ENCODE measurements around the gene NSUN6.
"Not testable (repeated sequence)": the region's sequence is repeated elsewhere in the genome, so short reads cannot be mapped to it uniquely, and the experiment has no call there.

NSUN6 gene

GRCh38 chr10:18607503-18608378 lies 43.6 kb downstream of the NSUN6 start:
- H3K9me3 Mint-ChIP-seq = no peaks in the 10 kb centered on the region
- H3K4me3 Mint-ChIP-seq = no peak overlapping the region
- no peak overlapping the region for H3K27ac Mint-ChIP-seq
- peaks cover 19% of the 10 kb centered on the region for H3K36me3 Mint-ChIP-seq (ENCODE audit: low read depth)
- no peaks in the 10 kb centered on the region for H3K4me1 Mint-ChIP-seq (ENCODE audit: low read depth)
- H3K27me3 Mint-ChIP-seq (ENCODE audit: low read depth) = no peaks in the 10 kb centered on the region

GRCh38 chr10:18606051-18606695 lies 45.2 kb downstream of the NSUN6 start:
- Mint-ChIP-seq H3K4me3 (no peak overlapping the region), H3K9me3 (no peaks in the 10 kb centered on the region), H3K4me1 (ENCODE audit: low read depth) (no peaks in the 10 kb centered on the region), H3K27me3 (ENCODE audit: low read depth) (no peaks in the 10 kb centered on the region), H3K27ac (no peak overlapping the region), H3K36me3 (ENCODE audit: low read depth) (peaks cover 9% of the 10 kb centered on the region)

- H3K27me3 Mint-ChIP-seq (ENCODE audit: low read depth) = no peaks in the 10 kb centered on the region
- H3K9me3 Mint-ChIP-seq = no peaks in the 10 kb centered on the region
- no peak overlapping the region for H3K4me3 Mint-ChIP-seq
- H3K4me1 Mint-ChIP-seq (ENCODE audit: low read depth) = no peaks in the 10 kb centered on the region
- H3K27ac Mint-ChIP-seq = no peak overlapping the region
- peaks cover 6% of the 10 kb centered on the region for H3K36me3 Mint-ChIP-seq (ENCODE audit: low read depth)
Measured at GRCh38 chr10:18601321-18601720, 50.1 kb downstream of the NSUN6 start.

GRCh38 chr10:18599392-18599791 lies 52.0 kb downstream of the NSUN6 start:
- Mint-ChIP-seq H3K27me3 (ENCODE audit: low read depth) (no peaks in the 10 kb centered on the region), H3K27ac (no peak overlapping the region), H3K4me3 (no peak overlapping the region), H3K9me3 (no peaks in the 10 kb centered on the region), H3K36me3 (ENCODE audit: low read depth) (peaks cover 7% of the 10 kb centered on the region), H3K4me1 (ENCODE audit: low read depth) (no peaks in the 10 kb centered on the region)

GRCh38 chr10:18594574-18595156 lies 56.7 kb downstream of the NSUN6 start:
- Mint-ChIP-seq H3K27ac (no peak overlapping the region), H3K27me3 (ENCODE audit: low read depth) (no peaks in the 10 kb centered on the region), H3K36me3 (ENCODE audit: low read depth) (peaks cover 28% of the 10 kb centered on the region), H3K4me3 (no peak overlapping the region), H3K9me3 (peaks cover 12% of the 10 kb centered on the region), H3K4me1 (ENCODE audit: low read depth) (no peaks in the 10 kb centered on the region)

GRCh38 chr10:18591141-18591540 lies 60.2 kb downstream of the NSUN6 start:
- not testable (repeated sequence) for H3K27ac Mint-ChIP-seq; H3K4me1 Mint-ChIP-seq (ENCODE audit: low read depth); H3K4me3 Mint-ChIP-seq; H3K27me3 Mint-ChIP-seq (ENCODE audit: low read depth)
- Mint-ChIP-seq H3K36me3 (ENCODE audit: low read depth) (peaks cover 37% of the 10 kb centered on the region), H3K9me3 (peaks cover 16% of the 10 kb centered on the region)

GRCh38 chr10:18586637-18587036 lies 64.8 kb downstream of the NSUN6 start:
- Mint-ChIP-seq H3K9me3 (peaks cover 16% of the 10 kb centered on the region), H3K4me1 (ENCODE audit: low read depth) (peaks cover 23% of the 10 kb centered on the region), H3K36me3 (ENCODE audit: low read depth) (peaks cover 51% of the 10 kb centered on the region)
- H3K27ac Mint-ChIP-seq; H3K27me3 Mint-ChIP-seq (ENCODE audit: low read depth); H3K4me3 Mint-ChIP-seq: not testable (repeated sequence)

GRCh38 chr10:18583575-18584270 lies 67.7 kb downstream of the NSUN6 start:
- Mint-ChIP-seq H3K4me3 (no peak overlapping the region), H3K27ac (no peak overlapping the region), H3K4me1 (ENCODE audit: low read depth) (peaks cover 25% of the 10 kb centered on the region), H3K9me3 (peaks cover 6% of the 10 kb centered on the region), H3K27me3 (ENCODE audit: low read depth) (no peaks in the 10 kb centered on the region), H3K36me3 (ENCODE audit: low read depth) (peaks cover 49% of the 10 kb centered on the region)

- Mint-ChIP-seq H3K36me3 (ENCODE audit: low read depth) (peaks cover 53% of the 10 kb centered on the region), H3K4me3 (peak overlapping the region; percentile 22), H3K27me3 (ENCODE audit: low read depth) (no peaks in the 10 kb centered on the region), H3K9me3 (peaks cover 12% of the 10 kb centered on the region), H3K4me1 (ENCODE audit: low read depth) (peaks cover 29% of the 10 kb centered on the region), H3K27ac (peak overlapping the region; percentile 17)
Measured at GRCh38 chr10:18582803-18583202, 68.6 kb downstream of the NSUN6 start.

- H3K27me3 Mint-ChIP-seq (ENCODE audit: low read depth) = no peaks in the 10 kb centered on the region
- H3K36me3 Mint-ChIP-seq (ENCODE audit: low read depth) = peaks cover 46% of the 10 kb centered on the region
- no peak overlapping the region for H3K27ac Mint-ChIP-seq
- H3K9me3 Mint-ChIP-seq = peaks cover 33% of the 10 kb centered on the region
- peaks cover 19% of the 10 kb centered on the region for H3K4me1 Mint-ChIP-seq (ENCODE audit: low read depth)
- H3K4me3 Mint-ChIP-seq = no peak overlapping the region
Measured at GRCh38 chr10:18577823-18578685, 73.3 kb downstream of the NSUN6 start.

GRCh38 chr10:18576586-18576985 lies 74.8 kb downstream of the NSUN6 start:
- H3K36me3 Mint-ChIP-seq (ENCODE audit: low read depth) = peaks cover 37% of the 10 kb centered on the region
- H3K27me3 Mint-ChIP-seq (ENCODE audit: low read depth) = no peaks in the 10 kb centered on the region
- no peak overlapping the region for H3K4me3 Mint-ChIP-seq
- peaks cover 6% of the 10 kb centered on the region for H3K4me1 Mint-ChIP-seq (ENCODE audit: low read depth)
- no peak overlapping the region for H3K27ac Mint-ChIP-seq
- H3K9me3 Mint-ChIP-seq = peaks cover 33% of the 10 kb centered on the region

GRCh38 chr10:18572959-18573561 lies 78.3 kb downstream of the NSUN6 start:
- Mint-ChIP-seq H3K36me3 (ENCODE audit: low read depth) (peaks cover 16% of the 10 kb centered on the region), H3K4me1 (ENCODE audit: low read depth) (no peaks in the 10 kb centered on the region), H3K9me3 (peaks cover 21% of the 10 kb centered on the region), H3K27ac (no peak overlapping the region), H3K4me3 (no peak overlapping the region), H3K27me3 (ENCODE audit: low read depth) (no peaks in the 10 kb centered on the region)

GRCh38 chr10:18571780-18572179 lies 79.6 kb downstream of the NSUN6 start:
- Mint-ChIP-seq H3K4me1 (ENCODE audit: low read depth) (no peaks in the 10 kb centered on the region), H3K27me3 (ENCODE audit: low read depth) (no peaks in the 10 kb centered on the region), H3K9me3 (peaks cover 11% of the 10 kb centered on the region), H3K36me3 (ENCODE audit: low read depth) (peaks cover 6% of the 10 kb centered on the region), H3K4me3 (no peak overlapping the region), H3K27ac (no peak overlapping the region)

Measured in T-helper 1 cell treated with Interleukin-12 subunit alpha and Interleukin-12 subunit beta and Interleukin-4 antibody, amounts not matched to agents 30 μg/mL and 1 μg/mL, for 36 hours (primary cell).